Stimulated activated CD8-positive, alpha-beta memory T cell treated with anti-CD3 and anti-CD28 coated beads, Interleukin-7, amount 100 ng/mL, for 4 hours (primary cell): ENCODE results near the gene TEX26.
"Not testable (repeated sequence)": the region's sequence is repeated elsewhere in the genome, so short reads cannot be mapped to it uniquely, and the experiment has no call there.

Experiments used
- DNase-seq, 2 donors: peaks; one replicate each; pipeline ENCODE4 v3.0.0-alpha.2; 2020; ENCODE audit warnings: low read depth in 2 of 2

The TEX26 gene

DNA sequence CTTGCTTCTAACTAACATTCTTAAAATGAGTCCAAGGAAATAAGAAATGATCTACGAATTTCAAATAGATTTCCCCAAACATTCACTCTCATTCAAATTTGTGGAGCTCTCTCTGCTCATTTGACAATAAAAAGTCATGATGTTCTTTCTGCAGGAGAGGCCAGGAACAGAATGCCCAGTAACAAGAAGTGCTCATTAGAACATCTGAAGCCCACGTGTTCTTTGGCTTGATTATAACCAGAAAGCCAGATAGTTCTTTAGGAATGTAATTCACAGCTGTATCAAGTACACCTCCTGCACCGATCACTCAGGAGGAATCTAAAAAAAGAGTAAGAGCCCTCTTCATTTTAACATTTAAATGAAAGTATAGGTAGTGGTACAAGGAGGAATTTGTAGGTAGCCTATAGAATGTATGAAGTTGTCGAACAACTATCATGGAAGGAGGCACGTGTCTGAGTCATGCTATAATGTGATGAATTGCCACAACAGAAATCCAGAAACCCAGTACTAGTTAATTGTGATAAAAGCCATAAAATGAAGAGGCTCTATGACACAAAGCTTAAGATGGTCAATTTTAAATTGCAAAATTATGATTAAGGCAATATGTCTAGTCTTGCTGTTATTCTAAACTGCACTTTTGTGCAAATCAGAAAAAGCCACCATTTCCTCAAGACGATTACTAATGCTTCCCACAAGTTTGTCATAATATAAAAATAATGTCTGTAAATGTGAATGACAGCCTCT, 13.6 kb upstream of the TEX26 start:
- DNase-seq: no peak

DNA sequence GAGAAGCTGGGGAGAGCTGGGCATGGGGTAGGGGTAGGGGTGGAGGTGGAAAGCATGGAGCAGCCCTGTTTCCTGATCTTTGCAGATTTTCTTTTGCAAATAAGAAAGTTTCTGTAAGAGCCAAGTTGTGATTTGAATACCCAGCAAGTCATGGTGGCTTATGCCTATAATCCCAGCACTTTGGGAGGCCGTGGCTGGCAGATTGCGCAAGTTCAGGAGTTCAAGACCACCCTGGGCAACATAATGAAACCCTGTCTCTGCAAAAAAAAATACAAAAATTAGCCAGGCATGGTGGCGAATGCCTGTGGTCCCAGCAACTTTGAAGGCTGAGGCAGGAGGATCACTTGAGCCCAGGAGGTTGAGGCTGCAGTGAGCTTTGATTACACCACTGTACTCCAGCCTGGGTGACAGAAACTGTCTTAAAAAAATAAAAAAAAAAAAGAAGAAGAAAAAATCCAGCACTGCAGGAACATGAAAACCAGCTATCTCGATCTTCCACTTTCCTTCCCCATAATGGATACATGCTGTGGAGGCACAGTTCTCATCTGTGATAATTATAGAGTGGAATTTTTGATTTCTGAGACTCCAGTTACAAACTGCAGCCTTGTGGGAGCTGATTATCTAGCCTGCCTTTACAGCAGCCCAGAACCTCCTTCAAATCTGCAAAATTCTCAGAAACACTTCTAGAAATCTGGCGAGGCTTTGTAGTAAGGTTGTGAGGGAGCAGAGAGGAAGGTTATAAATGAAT, 12.1 kb upstream of the TEX26 start:
- DNase-seq: no peak

DNA sequence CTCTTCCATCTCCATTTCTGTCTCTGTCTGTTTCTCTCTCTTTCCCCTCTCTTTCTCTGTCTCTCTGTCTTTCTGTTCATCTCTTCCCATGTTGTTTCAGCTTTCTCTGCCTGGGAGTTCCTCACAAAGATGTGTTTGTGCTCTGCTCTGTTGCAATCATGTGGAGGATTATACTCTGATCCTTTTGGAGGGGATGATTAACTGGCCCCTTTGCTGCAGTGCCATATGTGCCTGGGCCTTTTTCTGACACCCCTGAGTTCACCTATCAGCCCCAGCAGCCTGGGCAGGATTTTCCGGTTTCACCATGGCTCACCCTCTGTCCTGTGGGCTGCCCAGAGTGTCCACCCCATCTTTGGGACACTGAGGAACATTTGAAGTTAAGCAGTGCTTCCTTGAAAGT, 9.0 kb upstream of the TEX26 start:
- DNase-seq: no peak

DNA sequence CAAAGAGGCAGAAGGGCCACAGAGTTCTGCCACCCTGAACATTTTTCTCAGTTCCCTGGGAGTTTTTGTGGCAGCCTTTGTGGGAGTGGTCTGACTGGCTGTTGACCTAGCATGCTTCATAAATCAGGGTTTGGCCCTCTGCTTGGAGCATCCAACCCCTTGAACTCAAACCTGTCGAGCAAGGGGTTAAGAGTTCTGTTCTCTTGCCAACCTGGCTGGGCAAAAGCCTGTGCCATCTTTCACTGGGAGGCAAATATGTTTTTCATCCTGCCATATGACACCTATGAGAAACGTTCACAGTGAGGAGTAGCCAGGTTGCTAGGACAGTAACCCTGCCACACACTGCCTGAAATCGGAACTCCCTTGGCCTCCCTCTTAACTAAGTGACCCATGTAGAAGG, 7.7 kb upstream of the TEX26 start:
- no peak for DNase-seq

DNA sequence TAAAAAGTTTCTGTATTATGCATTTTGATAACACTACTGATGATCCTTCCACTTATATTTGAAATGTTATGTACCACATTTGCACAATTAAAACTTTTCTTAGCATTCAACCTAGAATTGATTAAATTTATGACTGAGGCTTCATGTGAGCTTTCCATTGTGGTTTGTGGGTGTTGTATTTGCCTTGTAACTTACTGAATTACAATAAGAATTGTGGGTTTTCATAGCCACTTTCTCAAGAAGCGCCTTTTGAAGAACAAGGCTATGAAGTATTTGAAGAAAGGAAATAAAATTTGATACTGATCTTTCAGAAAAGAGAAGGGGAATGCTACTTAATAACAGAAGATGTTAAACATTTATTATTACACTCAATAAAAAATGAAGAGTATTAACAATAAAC, 7.0 kb upstream of the TEX26 start:
- no peak for DNase-seq

DNA sequence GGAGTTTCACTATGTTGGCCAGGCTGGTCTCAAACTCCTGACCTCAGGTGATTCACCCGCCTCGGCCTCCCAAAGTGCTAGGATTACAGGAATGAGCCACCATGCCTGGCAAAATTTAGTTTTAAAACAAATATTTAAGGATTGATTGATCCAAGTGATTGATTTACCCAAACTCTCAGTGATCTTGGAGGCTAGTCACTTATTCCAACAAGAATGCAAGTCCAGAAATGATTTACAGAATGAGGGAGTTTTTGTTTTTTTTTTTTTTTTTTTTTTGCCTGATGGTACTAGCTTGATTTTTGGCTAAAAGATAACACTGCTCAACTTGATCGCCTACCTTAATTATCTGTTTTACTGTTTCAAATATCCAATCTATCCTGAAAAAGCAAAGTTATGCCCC, 5.7 kb upstream of the TEX26 start:
- DNase-seq: no peak

DNA sequence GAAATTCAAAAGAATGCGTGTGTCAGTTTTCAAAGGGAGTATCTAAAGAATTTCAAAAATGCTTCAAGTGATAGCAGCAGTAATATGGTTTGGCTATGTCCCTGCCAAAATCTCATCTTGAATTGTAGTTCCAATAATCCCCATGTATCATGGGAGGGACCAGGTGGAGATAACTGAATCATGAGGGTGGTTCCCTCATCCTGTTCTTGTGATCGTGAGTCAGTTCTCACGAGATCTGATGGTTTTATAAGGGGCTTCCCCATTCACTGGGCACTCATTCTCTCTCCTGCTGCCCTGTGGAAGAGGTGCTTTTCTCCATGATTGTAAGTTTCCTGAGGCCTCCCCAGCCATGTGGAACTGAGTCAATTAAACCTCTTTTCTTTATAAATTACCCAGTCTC, 5.3 kb upstream of the TEX26 start:
- not testable (repeated sequence) for DNase-seq

DNA sequence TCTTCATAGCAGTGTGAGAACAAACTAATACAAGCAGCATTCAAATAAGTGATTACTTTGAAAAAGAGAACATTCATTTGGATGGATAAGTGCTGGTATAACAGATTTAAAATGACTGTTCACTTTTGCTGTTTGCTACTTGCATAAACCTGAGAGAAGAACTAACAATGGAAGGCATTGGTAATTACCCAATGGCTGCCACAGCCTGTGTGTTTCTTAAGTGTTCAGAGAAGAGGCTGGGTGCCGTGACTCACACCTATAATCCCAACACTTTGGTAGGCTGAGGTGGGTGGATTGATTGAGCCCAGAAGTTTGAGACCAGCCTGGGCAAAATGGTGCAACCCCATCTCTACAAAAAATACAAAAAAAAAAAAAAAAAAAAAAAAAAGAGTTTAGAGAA, 4.9 kb upstream of the TEX26 start:
- DNase-seq: no peak

DNA sequence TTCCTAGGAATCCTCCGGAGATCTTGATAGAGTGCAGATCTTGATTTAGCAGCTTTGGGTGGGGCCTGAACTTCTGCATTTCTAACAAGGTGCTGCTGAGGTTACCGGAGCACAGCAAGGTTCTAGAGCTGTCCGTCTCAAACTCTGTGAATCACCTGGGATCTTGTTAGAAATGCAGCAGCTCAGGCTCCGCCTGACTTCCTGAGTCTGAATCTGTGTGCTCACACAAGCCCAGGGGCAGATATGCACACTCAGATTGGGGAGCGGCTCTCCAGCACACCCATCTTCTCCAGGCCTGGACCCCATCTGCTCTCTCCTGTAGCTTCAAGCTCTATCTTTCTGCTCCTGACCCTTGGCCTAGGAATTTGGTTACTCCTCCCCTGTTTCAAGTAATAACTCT, 3.5 kb upstream of the TEX26 start:
- no peak for DNase-seq

DNA sequence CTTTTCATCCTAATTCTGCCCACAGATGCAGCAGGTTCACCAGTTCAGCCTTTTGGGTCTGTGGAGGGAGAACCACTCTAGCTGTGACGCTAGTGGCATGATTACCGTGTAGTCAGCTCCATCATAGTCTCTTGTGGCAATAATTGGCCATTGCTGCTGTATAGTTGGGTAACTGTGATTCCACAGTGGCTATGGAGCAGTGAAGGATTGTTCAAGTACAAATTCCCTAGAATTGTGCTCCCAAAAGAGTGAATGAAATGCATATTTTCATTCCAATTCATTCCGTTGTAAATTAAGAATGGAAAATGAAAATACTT, 856 bp downstream of the TEX26 start:
- no peak for DNase-seq

DNA sequence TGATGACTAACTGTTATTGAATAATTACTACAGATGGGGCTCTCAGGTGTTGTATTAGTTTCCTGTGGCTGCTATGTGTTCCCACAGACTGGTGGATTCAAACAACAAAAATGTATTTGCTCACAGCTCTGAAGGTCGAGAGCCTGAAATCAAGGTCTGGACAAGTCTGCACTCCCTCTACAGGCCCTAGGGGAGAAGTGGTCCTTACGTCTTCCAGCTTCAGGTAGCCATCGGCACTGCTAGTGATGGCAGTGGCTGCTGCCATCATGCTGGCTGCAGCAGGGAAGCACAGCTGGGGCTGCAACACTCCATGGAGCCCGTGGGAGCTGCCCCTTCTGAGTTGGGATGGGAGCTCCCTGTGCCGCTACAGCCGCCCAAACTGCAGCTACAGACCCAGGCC, 1.9 kb downstream of the TEX26 start:
- DNase-seq: no peak

DNA sequence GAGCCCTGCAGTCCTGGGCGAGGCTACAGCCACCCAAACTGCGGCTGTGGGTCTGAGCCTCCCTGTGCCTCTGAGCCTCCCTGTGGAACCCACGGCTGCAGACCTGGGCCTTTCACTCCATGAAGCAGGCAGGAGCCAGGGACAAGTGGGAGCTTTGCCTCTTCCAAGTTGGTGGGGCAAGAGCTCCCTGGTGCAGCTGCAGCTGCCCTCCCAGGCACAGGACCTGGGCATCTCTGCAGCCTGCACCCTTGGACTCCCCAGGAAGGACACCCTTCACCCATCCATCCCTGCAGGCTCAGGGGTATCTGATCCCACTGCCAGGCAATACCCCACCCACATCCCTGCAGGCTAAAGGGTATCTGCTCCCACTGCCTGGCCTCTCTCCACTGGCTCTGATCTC, 2.3 kb downstream of the TEX26 start:
- no peak for DNase-seq

DNA sequence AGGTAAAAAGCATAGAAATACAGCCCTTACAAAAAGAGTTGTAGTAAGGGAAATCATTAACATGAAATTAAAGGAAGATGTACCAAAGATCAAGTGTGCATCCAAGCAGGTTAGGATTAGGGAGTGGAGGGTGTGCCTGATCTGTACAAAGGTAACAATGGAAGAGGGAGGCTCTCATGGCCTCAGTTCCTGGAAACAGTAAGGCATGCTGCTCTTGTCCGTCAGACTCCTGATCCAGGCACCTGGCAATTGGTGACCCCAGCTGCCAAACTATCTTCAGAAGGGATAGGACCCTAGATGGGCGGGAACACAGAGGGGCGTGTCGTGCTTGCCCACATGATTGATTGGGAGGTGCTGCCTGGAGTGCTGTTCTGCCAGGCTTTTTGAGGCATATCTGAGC, 4.5 kb downstream of the TEX26 start:
- DNase-seq: no peak

DNA sequence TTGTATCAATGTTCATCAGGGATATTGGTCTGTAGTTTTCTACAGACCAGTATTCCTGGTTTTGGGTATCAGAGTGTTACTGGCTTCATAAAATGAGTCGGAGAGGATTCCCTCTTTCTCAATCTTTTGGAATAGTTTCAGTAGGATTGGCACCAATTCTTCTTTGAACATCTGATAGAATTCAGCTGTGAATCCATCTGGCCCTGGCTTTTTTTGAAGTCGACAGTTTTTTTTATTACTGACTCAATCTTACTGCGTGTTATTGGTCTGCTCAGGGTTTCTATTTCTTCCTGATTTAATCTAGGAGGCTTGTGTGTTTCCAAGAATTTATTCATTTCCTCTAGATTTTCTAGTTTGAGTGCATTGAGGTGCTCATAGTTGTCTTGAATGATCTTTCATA, 11.4 kb downstream of the TEX26 start:
- no peak for DNase-seq

DNA sequence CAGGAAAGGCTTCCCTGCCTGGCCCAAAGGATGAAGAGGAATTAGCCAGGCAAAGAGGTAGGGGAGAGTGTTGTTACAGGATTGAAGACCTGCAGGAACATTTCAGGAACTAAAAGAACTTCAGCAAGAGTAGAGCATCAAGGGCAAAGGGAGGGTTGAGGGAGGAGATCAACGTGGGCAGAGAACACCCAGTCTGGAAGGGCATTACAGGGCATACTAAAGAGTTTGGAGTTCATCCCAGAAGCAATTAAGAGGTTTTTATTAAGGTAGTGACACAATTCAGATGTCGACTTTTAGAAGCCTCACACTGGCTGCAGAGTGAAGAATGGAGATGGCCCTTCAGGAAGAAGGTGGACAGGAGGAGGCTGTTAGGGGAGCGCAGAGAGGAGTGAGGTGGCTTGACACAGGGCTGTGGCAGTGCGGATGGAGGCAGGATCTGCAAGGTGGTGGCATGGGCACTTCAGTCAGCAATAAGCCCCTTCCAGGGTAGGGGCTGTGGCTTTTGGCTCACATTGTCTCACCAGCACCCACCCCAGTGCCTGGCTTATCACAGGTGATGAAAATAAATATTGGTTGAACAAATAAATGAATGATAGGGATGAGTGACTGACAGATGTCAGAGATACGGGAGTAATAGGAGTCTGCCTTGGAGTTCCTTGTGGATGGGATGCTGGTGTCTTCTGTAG, 24.9 kb downstream of the TEX26 start:
- no peak for DNase-seq

DNA sequence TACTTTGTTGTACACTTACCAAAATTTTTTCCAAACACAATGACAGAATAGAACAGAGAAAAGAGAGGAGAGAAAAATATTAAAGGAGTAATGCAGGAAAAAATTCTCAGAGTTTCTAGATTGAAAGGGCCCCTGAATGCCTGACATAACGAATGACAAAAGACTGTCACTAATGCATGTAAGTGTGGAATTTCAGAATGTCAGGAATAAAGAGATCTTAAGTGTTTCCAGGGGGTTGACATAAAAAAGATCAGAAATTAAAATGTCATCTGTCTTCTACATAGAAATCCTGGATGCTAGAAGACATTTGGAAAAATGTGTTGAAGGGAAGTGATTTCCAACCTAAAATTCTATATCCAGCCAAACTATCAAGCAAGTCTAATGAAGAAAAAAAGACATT, 27.2 kb downstream of the TEX26 start:
- no peak for DNase-seq

DNA sequence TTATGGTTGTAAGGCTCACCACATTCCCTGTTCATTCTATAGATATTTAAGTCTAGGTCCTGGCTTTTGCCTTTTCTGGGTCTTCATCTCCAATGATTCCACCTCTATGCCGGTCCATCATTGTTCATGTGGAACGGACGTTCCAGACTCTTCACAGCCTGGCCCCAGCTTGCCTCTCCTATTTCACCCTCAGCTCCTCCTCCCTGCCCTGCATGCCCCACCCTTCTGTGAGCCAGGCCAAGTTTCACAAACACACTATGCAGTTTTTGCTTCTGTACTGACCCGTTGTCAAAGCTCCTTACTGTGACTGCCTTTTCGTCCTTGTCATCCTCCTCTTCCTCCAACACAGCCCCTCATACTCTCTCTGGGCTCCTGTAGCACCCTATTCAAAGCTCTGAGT, 31.3 kb downstream of the TEX26 start:
- DNase-seq: no peak

DNA sequence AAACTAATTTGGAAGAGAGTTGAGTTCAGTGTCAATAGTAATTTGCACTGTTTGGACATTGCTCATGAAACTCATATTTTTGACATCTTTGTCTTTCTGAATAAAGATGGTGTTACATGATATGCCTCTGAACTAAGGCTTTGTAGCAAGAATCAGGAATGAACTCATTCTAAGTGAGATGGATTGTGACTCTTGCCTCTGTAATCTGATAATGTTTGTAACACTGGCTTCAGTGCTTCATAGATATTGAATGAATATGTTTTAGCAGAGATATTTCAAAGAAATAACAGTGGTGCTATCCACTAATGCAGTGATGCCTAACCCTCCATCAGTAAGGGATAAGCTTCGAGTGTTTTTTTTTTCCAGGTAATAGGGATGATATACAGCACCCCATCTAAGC, 32.9 kb downstream of the TEX26 start:
- no peak for DNase-seq

DNA sequence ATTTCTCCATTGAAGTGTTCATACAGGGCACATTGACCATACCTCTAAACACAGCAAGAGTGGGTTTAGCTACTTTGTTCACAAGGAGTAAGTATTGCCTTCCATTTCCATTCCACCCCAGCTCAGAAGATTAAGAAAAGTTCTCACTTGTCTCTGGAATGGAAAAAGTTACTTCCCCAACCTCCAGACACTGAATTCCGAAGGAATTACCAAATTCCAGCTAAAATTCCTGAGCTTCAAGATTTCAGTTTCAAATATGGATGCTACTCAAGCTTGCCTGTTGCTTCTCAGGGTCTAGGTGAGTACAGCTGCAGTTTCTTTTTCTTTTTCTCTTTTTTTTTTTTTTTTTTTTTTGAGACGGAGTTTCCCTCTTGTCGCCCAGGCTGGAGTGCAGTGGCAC, 33.6 kb downstream of the TEX26 start:
- no peak for DNase-seq

DNA sequence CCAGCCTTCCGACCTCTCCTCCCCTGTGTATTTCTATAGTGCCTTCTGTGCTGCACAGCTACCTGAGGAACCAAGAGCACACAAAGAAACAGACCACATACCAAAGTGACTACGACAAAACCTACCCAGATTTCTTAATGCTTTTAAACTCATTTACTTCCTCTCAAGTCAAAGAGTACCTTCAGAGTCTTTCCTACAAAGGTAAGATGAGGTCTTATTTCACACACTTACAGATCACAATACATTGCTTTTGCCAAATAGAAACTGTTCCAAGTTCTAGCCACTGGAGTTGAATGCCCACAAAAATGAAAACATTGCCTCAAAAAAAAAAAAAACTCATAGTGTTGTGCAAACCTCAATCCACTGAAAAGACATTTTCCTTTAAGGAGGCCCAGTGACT, 36.4 kb downstream of the TEX26 start:
- no peak for DNase-seq

DNA sequence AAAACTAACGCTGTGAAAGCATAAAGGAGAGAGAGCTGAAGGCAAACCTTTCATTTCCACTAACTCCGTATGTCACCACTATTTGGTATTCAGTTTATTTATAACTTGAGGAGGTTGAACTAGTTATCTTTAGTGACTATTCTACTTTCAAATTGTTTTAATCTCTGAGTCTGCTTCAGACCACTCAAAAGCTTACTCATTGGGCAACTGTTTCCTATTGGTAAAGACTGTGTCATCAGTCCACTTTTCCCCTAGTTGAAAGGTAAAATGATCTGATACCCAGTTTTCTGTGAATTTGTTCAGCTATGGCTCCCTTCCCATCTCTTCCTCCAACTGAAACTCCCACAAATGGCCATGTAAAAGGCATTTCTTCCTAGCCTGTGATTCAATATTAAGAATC, 39.1 kb downstream of the TEX26 start:
- DNase-seq: no peak

DNA sequence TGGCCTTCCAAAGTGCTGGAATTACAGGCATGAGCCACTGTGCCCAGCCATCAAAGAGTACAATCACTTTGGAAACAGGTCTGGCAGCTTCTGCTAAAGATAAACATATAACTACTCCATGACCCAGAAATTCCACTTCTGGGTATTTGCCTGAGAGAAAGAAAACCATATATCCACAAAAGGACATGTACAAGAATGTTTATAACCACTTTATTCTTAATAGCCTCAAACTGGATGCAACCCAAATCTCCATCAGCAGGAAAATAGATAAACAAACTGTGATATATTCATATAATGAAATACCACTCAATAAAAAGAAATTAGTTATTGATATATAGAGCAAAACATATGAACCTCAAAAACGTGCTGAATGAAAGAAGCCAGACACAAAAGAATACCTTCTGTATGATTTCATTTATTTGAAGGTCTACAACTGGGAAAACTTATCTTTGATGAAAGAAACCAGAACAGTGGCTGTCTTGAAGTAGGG, 40.5 kb downstream of the TEX26 start:
- no peak for DNase-seq

DNA sequence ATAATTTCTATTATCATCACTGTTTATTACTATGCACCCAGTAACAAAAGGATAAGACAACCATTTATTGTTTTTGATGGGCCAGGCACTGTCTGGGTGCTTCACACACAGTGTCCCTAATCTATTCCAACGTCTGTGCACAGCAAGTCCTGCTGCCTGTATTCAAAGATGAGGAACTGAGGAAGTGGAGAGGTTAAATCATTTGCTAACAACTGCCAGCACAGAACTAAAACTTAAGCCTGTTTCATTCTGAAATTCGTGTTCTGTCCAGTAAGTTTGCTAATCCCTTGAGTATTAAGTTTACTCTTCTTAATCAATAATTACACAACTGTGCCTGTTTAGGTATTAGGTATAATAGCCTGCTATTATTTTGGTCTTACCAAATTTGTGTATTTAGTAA, 41.9 kb downstream of the TEX26 start:
- DNase-seq: no peak
